ENCODE measurements around the gene SIRPG.

The SIRPG gene

DNA sequence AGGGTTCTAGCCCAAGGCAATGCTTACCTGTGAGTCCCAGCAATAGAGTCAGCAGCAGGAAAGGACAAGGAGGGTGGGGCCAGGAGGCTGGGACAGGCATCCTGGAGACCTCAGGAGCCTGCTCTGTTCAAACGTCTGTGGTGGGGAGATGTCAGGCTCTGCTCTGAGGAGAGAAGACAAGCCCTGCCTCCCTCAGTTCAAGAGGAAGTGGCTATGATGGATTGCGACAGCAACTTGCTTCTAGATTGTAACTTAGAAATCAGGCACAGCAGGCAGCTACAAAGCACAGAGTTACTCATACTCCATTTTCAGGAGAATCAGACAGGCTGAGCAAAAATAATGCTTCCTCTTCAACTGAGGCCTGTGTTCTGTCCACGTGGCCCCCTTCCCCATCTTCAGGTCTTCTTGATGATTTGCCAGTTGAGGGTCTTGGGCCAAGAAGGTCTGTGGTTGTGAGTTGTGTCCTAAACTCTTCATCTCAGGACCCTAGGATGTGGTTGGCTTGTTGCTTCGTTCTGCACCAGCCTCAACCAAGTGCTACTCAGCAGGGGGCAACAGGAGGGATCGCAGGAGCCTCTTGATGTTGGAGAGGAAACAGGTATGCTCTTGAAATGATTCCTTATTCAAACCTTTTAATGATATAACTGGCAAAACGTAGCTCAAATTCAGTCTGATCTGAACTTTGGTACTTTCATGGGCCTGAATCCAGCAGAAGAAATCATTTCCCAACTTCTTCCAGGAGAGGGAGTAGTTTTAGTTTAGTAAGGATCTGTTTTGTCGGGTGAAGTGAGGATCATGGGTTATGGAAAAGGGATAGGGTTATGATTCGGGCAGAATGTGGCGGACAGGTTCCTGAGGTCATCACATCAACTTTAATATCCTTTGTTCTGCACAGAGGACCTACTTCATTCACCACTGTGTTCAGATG, 68.8 kb downstream of the SIRPG start:
- no peak overlapping the region for H3K27ac ChIP-seq
- ChIA-PET POLR2A (ENCODE audit: low non-redundant PET) (no interaction called here), CTCF (no interaction called here)
- TF ChIP-seq, protein P1, sequence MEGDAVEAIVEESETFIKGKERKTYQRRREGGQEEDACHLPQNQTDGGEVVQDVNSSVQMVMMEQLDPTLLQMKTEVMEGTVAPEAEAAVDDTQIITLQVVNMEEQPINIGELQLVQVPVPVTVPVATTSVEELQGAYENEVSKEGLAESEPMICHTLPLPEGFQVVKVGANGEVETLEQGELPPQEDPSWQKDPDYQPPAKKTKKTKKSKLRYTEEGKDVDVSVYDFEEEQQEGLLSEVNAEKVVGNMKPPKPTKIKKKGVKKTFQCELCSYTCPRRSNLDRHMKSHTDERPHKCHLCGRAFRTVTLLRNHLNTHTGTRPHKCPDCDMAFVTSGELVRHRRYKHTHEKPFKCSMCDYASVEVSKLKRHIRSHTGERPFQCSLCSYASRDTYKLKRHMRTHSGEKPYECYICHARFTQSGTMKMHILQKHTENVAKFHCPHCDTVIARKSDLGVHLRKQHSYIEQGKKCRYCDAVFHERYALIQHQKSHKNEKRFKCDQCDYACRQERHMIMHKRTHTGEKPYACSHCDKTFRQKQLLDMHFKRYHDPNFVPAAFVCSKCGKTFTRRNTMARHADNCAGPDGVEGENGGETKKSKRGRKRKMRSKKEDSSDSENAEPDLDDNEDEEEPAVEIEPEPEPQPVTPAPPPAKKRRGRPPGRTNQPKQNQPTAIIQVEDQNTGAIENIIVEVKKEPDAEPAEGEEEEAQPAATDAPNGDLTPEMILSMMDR (conservative IDR thresholded peaks at IDR 0.05; ENCODE audit: low read depth), result no peak
- no peak for DNase-seq (ENCODE audit: low spot score)

GRCh38 chr20:1587781-1588532, 69.6 kb downstream of the SIRPG start:
- POLR2A ChIA-PET (ENCODE audit: low non-redundant PET), result no interaction called here
- H3K27ac ChIP-seq, result no peak overlapping the region
- DNase-seq (ENCODE audit: low spot score), result no peak
- CTCF ChIA-PET, result no interaction called here
- TF ChIP-seq, protein P1 (conservative IDR thresholded peaks at IDR 0.05; ENCODE audit: low read depth), result no peak

DNA sequence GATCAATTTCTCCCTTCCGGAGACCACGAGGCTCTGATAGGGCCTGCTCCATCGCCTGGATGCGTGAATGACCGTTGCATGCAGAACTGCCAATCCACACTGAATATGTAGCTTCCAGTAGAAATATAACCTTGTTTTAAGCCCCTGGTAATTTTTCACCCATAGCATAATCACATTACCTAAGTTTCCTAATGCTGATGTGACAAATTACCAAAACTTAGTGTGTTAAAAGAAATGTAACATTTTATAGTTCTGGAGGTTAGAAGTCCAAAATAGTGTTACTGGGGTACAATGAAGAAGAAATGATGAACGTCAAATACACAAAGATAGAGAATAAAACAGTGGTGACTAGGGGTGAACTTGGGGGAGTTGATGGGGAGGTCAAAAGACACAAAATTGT, 78.1 kb downstream of the SIRPG start:
- ChIA-PET POLR2A (ENCODE audit: low non-redundant PET) (no interaction called here), CTCF (no interaction called here)
- no peak for DNase-seq (ENCODE audit: low spot score)
- TF ChIP-seq, protein P1 (conservative IDR thresholded peaks at IDR 0.05; ENCODE audit: low read depth), result no peak
- H3K27ac ChIP-seq, result no peak overlapping the region
